ENCODE data around the gene WDFY4. TPM values are rescaled to one million over a fixed set of nuclear protein-coding genes. Genes with fewer than 3 reads are reported as not detected.

Gene WDFY4
- total RNA-seq, 1 experiment from 2014 or later, result 0.22 TPM

DNA sequence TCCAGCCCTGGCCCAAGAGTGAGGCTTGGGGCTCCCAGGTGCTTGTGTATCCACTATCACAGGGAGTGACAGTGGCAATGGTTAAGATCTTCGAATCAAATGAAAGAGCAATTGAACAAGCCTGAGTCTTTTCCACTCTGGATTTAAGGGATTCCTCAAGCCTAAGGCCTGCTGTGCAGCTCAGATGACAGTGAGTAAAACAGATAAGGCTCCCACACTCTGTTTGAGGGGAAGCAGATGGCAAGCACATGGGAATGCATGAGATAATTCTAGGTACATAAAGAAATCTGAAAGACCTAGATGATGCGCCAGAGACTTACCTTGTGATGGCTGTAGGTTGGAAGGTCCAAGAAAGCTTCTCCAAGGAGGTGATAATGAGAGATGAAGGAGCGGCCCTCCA lies 159.9 kb downstream of the WDFY4 start:
- BruUV-seq (replicated peaks), result no TSS peak
- TF ChIP-seq ZNF274 (IDR thresholded peaks at IDR 0.05; ENCODE audit: low read depth, low read length) (no peak), FOSL1 (IDR thresholded peaks at IDR 0.05; ENCODE audit: low read depth) (no peak), SP1 (IDR thresholded peaks at IDR 0.05; ENCODE audit: low read depth) (no peak), CEBPB (IDR thresholded peaks at IDR 0.05; ENCODE audit: low read depth) (no peak), YY1 (IDR thresholded peaks at IDR 0.05; ENCODE audit: extremely low read depth, insufficient replicate concordance, low read depth, low read length) (no peak), RAD21 (IDR thresholded peaks at IDR 0.05; ENCODE audit: low read depth) (no peak)
- TF ChIP-seq, protein P1, sequence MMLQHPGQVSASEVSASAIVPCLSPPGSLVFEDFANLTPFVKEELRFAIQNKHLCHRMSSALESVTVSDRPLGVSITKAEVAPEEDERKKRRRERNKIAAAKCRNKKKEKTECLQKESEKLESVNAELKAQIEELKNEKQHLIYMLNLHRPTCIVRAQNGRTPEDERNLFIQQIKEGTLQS (IDR thresholded peaks at IDR 0.05), result no peak
- no peaks in the 10 kb centered on the region for H3K4me1 ChIP-seq (ENCODE audit: control insufficient read depth in 1 of 2, insufficient read depth in 2 of 2, low read length in 2 of 2)
- RAD21 ChIA-PET (ENCODE audit: low non-redundant PET in 1 of 2, low total read pairs in 2 of 2, uncharacterized antibody in 2 of 2, unreplicated experiment in 2 of 2), result no interaction called here
- H3K9ac ChIP-seq (ENCODE audit: low read length), result no peak overlapping the region
- no peaks in the 10 kb centered on the region for H3K9me3 ChIP-seq (ENCODE audit: control insufficient read depth in 1 of 2, insufficient read depth in 1 of 2, low read depth in 1 of 2, low read length in 2 of 2)
- DNase-seq (ENCODE audit: low read depth, low spot score), result no peak
- H3K27ac ChIP-seq (ENCODE audit: low read depth, low read length), result no peak overlapping the region
- H3K27me3 ChIP-seq (ENCODE audit: insufficient read depth, low read length), result peaks cover 52% of the 10 kb centered on the region
- H4K20me1 ChIP-seq (ENCODE audit: insufficient read depth), result no peaks in the 10 kb centered on the region
- POLR2A ChIA-PET, result no interaction called here
- no peaks in the 10 kb centered on the region for H3K36me3 ChIP-seq (ENCODE audit: control insufficient read depth in 1 of 2, insufficient read depth in 2 of 2, low read length in 2 of 2)
- intact Hi-C loops (cut with micrococcal nuclease), result no loop called here
- no peak overlapping the region for H3K4me3 ChIP-seq (replicated peaks in 1 of 2; ENCODE audit: low read depth in 1 of 2, low read length in 2 of 2)
- ATAC-seq, result no peak
- CTCF ChIA-PET, result no interaction called here
- no peaks in the 10 kb centered on the region for H3K9me2 ChIP-seq (ENCODE audit: insufficient read depth)
- no peak overlapping the region for H3K4me2 ChIP-seq (ENCODE audit: low read length)
- no peak overlapping the region for H2AFZ ChIP-seq (ENCODE audit: low read depth, low read length, poor library complexity, severe bottlenecking)
- H3K79me2 ChIP-seq (ENCODE audit: insufficient read depth, low read length), result no peaks in the 10 kb centered on the region

DNA sequence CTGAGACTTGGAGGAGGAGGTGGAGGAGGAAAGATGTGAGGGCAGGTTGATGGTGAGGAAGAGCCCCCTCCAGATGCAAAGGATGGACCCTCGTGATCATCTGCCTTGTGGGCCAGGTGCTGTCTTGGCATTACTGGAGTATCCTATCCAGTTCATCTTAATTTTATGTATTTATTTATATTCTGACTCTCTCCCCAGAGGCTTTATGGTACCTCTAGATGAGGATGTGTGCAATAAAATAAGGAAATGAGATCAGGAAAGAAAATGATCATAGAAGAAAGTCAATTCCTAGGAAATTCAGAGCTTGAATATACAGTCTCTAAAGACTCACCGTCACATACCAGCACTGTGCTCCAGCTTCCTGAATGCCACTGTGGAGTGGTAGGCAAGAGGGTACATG lies 160.8 kb downstream of the WDFY4 start:
- ATAC-seq (no peak), DNase-seq (ENCODE audit: low read depth, low spot score) (no peak)
- Histone ChIP-seq H3K4me3 (replicated peaks in 1 of 2; ENCODE audit: low read depth in 1 of 2, low read length in 2 of 2) (no peak overlapping the region), H3K27ac (ENCODE audit: low read depth, low read length) (no peak overlapping the region), H3K9ac (ENCODE audit: low read length) (no peak overlapping the region), H3K9me3 (ENCODE audit: control insufficient read depth in 1 of 2, insufficient read depth in 1 of 2, low read depth in 1 of 2, low read length in 2 of 2) (no peaks in the 10 kb centered on the region), H4K20me1 (ENCODE audit: insufficient read depth) (no peaks in the 10 kb centered on the region), H3K27me3 (ENCODE audit: insufficient read depth, low read length) (peaks cover 57% of the 10 kb centered on the region), H3K9me2 (ENCODE audit: insufficient read depth) (no peaks in the 10 kb centered on the region), H3K4me2 (ENCODE audit: low read length) (no peak overlapping the region), H3K79me2 (ENCODE audit: insufficient read depth, low read length) (no peaks in the 10 kb centered on the region), H3K36me3 (ENCODE audit: control insufficient read depth in 1 of 2, insufficient read depth in 2 of 2, low read length in 2 of 2) (no peaks in the 10 kb centered on the region), H2AFZ (ENCODE audit: low read depth, low read length, poor library complexity, severe bottlenecking) (no peak overlapping the region), H3K4me1 (ENCODE audit: control insufficient read depth in 1 of 2, insufficient read depth in 2 of 2, low read length in 2 of 2) (no peaks in the 10 kb centered on the region)
- no peak for TF ChIP-seq FOSL1 (IDR thresholded peaks at IDR 0.05; ENCODE audit: low read depth)
- TF ChIP-seq, protein P1 (IDR thresholded peaks at IDR 0.05), result no peak
- CTCF ChIA-PET, result no interaction called here
- intact Hi-C loops (cut with micrococcal nuclease), result no loop called here
- BruUV-seq (replicated peaks), result no TSS peak
- RAD21 ChIA-PET (ENCODE audit: low non-redundant PET in 1 of 2, low total read pairs in 2 of 2, uncharacterized antibody in 2 of 2, unreplicated experiment in 2 of 2), result no interaction called here
- POLR2A ChIA-PET, result no interaction called here
